H9 (cell line): ENCODE measurements around the gene DDX25. TPM values are rescaled to one million over a fixed set of nuclear protein-coding genes. Genes with fewer than 3 reads are reported as not detected.

Source experiments
- DNase-seq: peaks from one replicate; pipeline ENCODE4 v3.0.0-alpha.2; 2017
- H2AFZ ChIP-seq: one replicate; pipeline ENCODE4 v1.6.1; 2013; ENCODE audit warnings: mild to moderate bottlenecking, low read length, control low read depth, moderate library complexity
- H2AK5ac ChIP-seq: 2 replicates; pipeline ENCODE4 v1.6.1; 2013; ENCODE audit warnings: low read length, control low read depth, mixed read lengths; ENCODE audit not compliant: insufficient read length
- H2BK120ac ChIP-seq: one replicate; pipeline ENCODE4 v1.6.1; 2013; ENCODE audit warnings: low read depth, mild to moderate bottlenecking, low read length, control low read depth, inconsistent platforms; ENCODE audit not compliant: poor library complexity, severe bottlenecking
- H2BK12ac ChIP-seq: 2 replicates; pipeline ENCODE4 v1.6.1; 2013; ENCODE audit warnings: low read length, control low read depth, mixed read lengths, low read depth; ENCODE audit not compliant: insufficient read length
- H2BK15ac ChIP-seq: 2 replicates; pipeline ENCODE4 v1.6.1; 2013; ENCODE audit warnings: low read depth, low read length, control low read depth
- H2BK20ac ChIP-seq: one replicate; pipeline ENCODE4 v1.6.1; 2013; ENCODE audit warnings: low read depth, mild to moderate bottlenecking, low read length, control low read depth, inconsistent platforms; ENCODE audit not compliant: poor library complexity, severe bottlenecking
- H2BK5ac ChIP-seq: 2 replicates; pipeline ENCODE4 v1.6.1; 2013; ENCODE audit warnings: low read length, control low read depth, mixed read lengths; ENCODE audit not compliant: insufficient read length
- H3K14ac ChIP-seq: 2 replicates; pipeline ENCODE4 v1.6.1; 2013; ENCODE audit warnings: low read length, control low read depth; ENCODE audit not compliant: insufficient read depth
- H3K18ac ChIP-seq: 2 replicates; pipeline ENCODE4 v1.6.1; 2013; ENCODE audit warnings: low read depth, mild to moderate bottlenecking, mixed read lengths, low read length, control low read depth; ENCODE audit not compliant: insufficient read length
- H3K23ac ChIP-seq: 2 replicates; pipeline ENCODE4 v1.6.1; 2013; ENCODE audit warnings: low read length, control low read depth, mixed read lengths, low read depth; ENCODE audit not compliant: insufficient read length
- H3K23me2 ChIP-seq: 2 replicates; pipeline ENCODE4 v1.6.1; 2013; ENCODE audit warnings: low read depth, mild to moderate bottlenecking, mixed read lengths, low read length, control low read depth; ENCODE audit not compliant: insufficient read length, poor library complexity, severe bottlenecking
- H3K27ac ChIP-seq: 2 replicates; pipeline ENCODE4 v1.5.1; 2013; ENCODE audit warnings: low read length, control low read depth, mixed read lengths, low read depth; ENCODE audit not compliant: insufficient read length
- H3K27me3 ChIP-seq: 2 replicates; pipeline ENCODE4 v1.6.1; 2013; ENCODE audit warnings: low read length, control low read depth, inconsistent platforms; ENCODE audit not compliant: insufficient read depth
- H3K4ac ChIP-seq: 2 replicates; pipeline ENCODE4 v1.6.1; 2013; ENCODE audit warnings: low read depth, mild to moderate bottlenecking, control low read depth, inconsistent platforms, low read length, moderate library complexity
- H3K4me1 ChIP-seq: 2 replicates; pipeline ENCODE4 v1.6.1; 2013; ENCODE audit warnings: low read length, control low read depth, inconsistent platforms; ENCODE audit not compliant: insufficient read depth
- H3K4me2 ChIP-seq: 2 replicates; pipeline ENCODE4 v1.6.1; 2013; ENCODE audit warnings: low read length, control low read depth, mixed read lengths; ENCODE audit not compliant: insufficient read length, insufficient read depth
- H3K56ac ChIP-seq: 2 replicates; pipeline ENCODE4 v1.6.1; 2013; ENCODE audit warnings: low read depth, mild to moderate bottlenecking, mixed read lengths, low read length, control low read depth; ENCODE audit not compliant: insufficient read length
- H3K79me1 ChIP-seq: 2 replicates; pipeline ENCODE4 v1.6.1; 2013; ENCODE audit warnings: low read depth, mild to moderate bottlenecking, moderate library complexity, low read length, control low read depth, inconsistent platforms; ENCODE audit not compliant: insufficient read depth, poor library complexity, severe bottlenecking
- H3K79me2 ChIP-seq: 2 replicates; pipeline ENCODE4 v1.6.1; 2013; ENCODE audit warnings: low read length, control low read depth, inconsistent platforms; ENCODE audit not compliant: insufficient read depth
- H3K9ac ChIP-seq: 2 replicates; pipeline ENCODE4 v1.6.1; 2013; ENCODE audit warnings: low read length, control low read depth, mixed read lengths; ENCODE audit not compliant: insufficient read length; ENCODE audit errors: extremely low read depth
- H3K9me3 ChIP-seq: one replicate; pipeline ENCODE4 v1.6.1; 2013; ENCODE audit warnings: low read depth, low read length, inconsistent platforms; ENCODE audit not compliant: control insufficient read depth
- H3T11ph ChIP-seq: one replicate; pipeline ENCODE4 v1.6.1; 2013; ENCODE audit warnings: mild to moderate bottlenecking, low read length, control low read depth, inconsistent platforms
- H4K20me1 ChIP-seq: one replicate; pipeline ENCODE4 v1.6.1; 2013; ENCODE audit not compliant: control insufficient read depth, insufficient read length, insufficient read depth
- H4K5ac ChIP-seq: 2 replicates; pipeline ENCODE4 v1.6.1; 2013; ENCODE audit warnings: low read depth, mild to moderate bottlenecking, mixed read lengths, low read length, control low read depth; ENCODE audit not compliant: insufficient read length
- H4K8ac ChIP-seq: replicated peaks from 2 replicates; pipeline ENCODE4 v1.6.1; 2013; ENCODE audit warnings: low read length, control low read depth, mixed read lengths, low read depth; ENCODE audit not compliant: insufficient read length
- H4K91ac ChIP-seq: 2 replicates; pipeline ENCODE4 v1.6.1; 2013; ENCODE audit warnings: low read depth, mild to moderate bottlenecking, moderate library complexity, mixed read lengths, low read length, control low read depth; ENCODE audit not compliant: insufficient read length
- H3K27ac Mint-ChIP-seq, 3 experiments: 2 replicates in 2 of 3; 3 replicates in 1 of 3; pipeline ENCODE4 v1.8.0; 2020 to 2021; ENCODE audit warnings: mixed read lengths in 3 of 3, mild to moderate bottlenecking in 1 of 3, moderate library complexity in 1 of 3
- H3K27me3 Mint-ChIP-seq: 2 replicates; pipeline ENCODE4 v1.8.0; 2021; ENCODE audit warnings: low read depth, mild to moderate bottlenecking, moderate library complexity, mixed read lengths
- H3K36me3 Mint-ChIP-seq, 3 experiments: 2 replicates in 2 of 3; 3 replicates in 1 of 3; pipeline ENCODE4 v1.8.0; 2020 to 2021; ENCODE audit warnings: low read depth in 3 of 3, mixed read lengths in 3 of 3; ENCODE audit not compliant: insufficient read depth in 1 of 3
- H3K4me1 Mint-ChIP-seq, 2 experiments: 2 replicates each; pipeline ENCODE4 v1.8.0; 2020; ENCODE audit warnings: mixed read lengths in 2 of 2
- H3K4me3 Mint-ChIP-seq, 2 experiments: 2 replicates in 1 of 2; 3 replicates in 1 of 2; pipeline ENCODE4 v1.8.0; 2020 to 2021; ENCODE audit warnings: mild to moderate bottlenecking in 2 of 2, mixed read lengths in 2 of 2, moderate library complexity in 1 of 2
- H3K9me3 Mint-ChIP-seq, 2 experiments: 2 replicates in 1 of 2; 3 replicates in 1 of 2; pipeline ENCODE4 v1.8.0; 2020; ENCODE audit warnings: mild to moderate bottlenecking in 2 of 2, mixed read lengths in 2 of 2, moderate library complexity in 1 of 2
- CTCF ChIP-seq: fragments of 200-600 bp; sonication (generic); conservative IDR thresholded peaks from 3 replicates; pipeline ENCODE4 v1.8.0; 2021; ENCODE audit warnings: antibody characterized with exemption, mild to moderate bottlenecking
- total RNA-seq: library from RNA; stranded (reverse); gene quantifications from 2 replicates; pipeline ENCODE4 v1.2.1, GENCODE V29; 2021

DDX25 gene
- total RNA-seq, 1 experiment from 2014 or later = 6.9 TPM

DNA sequence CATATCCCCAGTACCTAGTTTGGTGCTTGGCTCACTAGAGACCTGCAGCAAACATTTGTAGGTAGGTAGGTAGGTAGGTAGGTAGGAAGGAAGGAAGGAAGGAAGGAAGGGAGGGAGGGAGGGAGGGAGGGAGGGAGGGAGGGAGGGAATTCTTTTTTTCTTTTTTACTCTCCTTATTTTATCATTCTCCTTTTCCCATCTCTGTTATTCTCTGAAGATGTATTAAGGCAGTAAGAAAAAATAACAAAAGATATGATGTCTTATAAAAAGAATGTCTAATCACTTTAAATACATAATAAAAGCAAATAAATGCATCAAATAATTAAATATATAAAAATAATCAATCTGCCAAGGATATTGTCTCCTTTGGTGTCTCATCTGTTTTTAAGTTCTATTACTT is 70.0 kb downstream of the DDX25 start:
- Histone ChIP-seq H2BK20ac (no peak overlapping the region), H3K27me3 (no peaks in the 10 kb centered on the region), H3K79me1 (no peaks in the 10 kb centered on the region), H3K23me2 (no peaks in the 10 kb centered on the region), H3K4ac (no peak overlapping the region), H3K9ac (no peak overlapping the region), H4K8ac (no peak overlapping the region), H3K79me2 (no peaks in the 10 kb centered on the region), H2BK12ac (no peak overlapping the region), H3T11ph (no peak overlapping the region), H3K14ac (no peak overlapping the region), H3K27ac (no peak overlapping the region), H2BK15ac (no peak overlapping the region), H3K23ac (no peak overlapping the region), H4K91ac (no peak overlapping the region), H3K18ac (no peak overlapping the region), H4K5ac (no peak overlapping the region), H2AFZ (no peak overlapping the region), H2BK120ac (no peak overlapping the region), H3K9me3 (no peaks in the 10 kb centered on the region), H3K56ac (no peak overlapping the region), H2BK5ac (no peak overlapping the region), H4K20me1 (no peaks in the 10 kb centered on the region), H3K4me1 (no peaks in the 10 kb centered on the region), H3K4me2 (no peak overlapping the region), H2AK5ac (no peak overlapping the region)
- Mint-ChIP-seq H3K36me3 (no peaks in the 10 kb centered on the region; a peak in 1 of 7 replicates), H3K27ac (no peak overlapping the region), H3K4me3 (no peak overlapping the region), H3K9me3 (no peaks in the 10 kb centered on the region), H3K4me1 (peaks cover 1 to 9% of the 10 kb centered on the region in 2 experiments), H3K27me3 (no peaks in the 10 kb centered on the region)
- DNase-seq = no peak
- no peak for TF ChIP-seq CTCF
